Glutamatergic neuron (in vitro differentiated cells): Measurements from ENCODE around the gene GSTA1. TPM values are rescaled to one million over a fixed set of nuclear protein-coding genes. Genes with fewer than 3 reads are reported as not detected.

Experiments
- DNase-seq: peaks from one replicate; pipeline ENCODE4 v3.0.0; 2022
- H3K27ac Mint-ChIP-seq: one replicate; pipeline ENCODE4 v1.8.0; 2020; ENCODE audit warnings: mild to moderate bottlenecking, mixed read lengths, inconsistent platforms; ENCODE audit not compliant: unreplicated experiment
- H3K27me3 Mint-ChIP-seq: one replicate; pipeline ENCODE4 v1.8.0; 2020; ENCODE audit warnings: mild to moderate bottlenecking, moderate library complexity, mixed read lengths, inconsistent platforms; ENCODE audit not compliant: unreplicated experiment
- H3K36me3 Mint-ChIP-seq: one replicate; pipeline ENCODE4 v1.8.0; 2020; ENCODE audit warnings: mild to moderate bottlenecking, mixed read lengths, inconsistent platforms; ENCODE audit not compliant: unreplicated experiment
- H3K4me1 Mint-ChIP-seq: one replicate; pipeline ENCODE4 v1.8.0; 2020; ENCODE audit warnings: mild to moderate bottlenecking, low read depth, mixed read lengths, inconsistent platforms; ENCODE audit not compliant: unreplicated experiment
- H3K4me3 Mint-ChIP-seq: one replicate; pipeline ENCODE4 v1.8.0; 2020; ENCODE audit warnings: mild to moderate bottlenecking, mixed read lengths, inconsistent platforms; ENCODE audit not compliant: unreplicated experiment
- H3K9me3 Mint-ChIP-seq: one replicate; pipeline ENCODE4 v1.8.0; 2020; ENCODE audit warnings: mild to moderate bottlenecking, moderate library complexity, mixed read lengths, inconsistent platforms; ENCODE audit not compliant: unreplicated experiment
- total RNA-seq: library from RNA; stranded (reverse); fragmentation: NEBNext Ultra II Directional; extraction: Animal tissue kit (Norgen Biotek cat#: 25700); gene quantifications from one replicate; pipeline ENCODE4 v1.2.1, GENCODE V29; 2021; ENCODE audit not compliant: unreplicated experiment
- TF ChIP-seq, protein P1 (sequence below): fragments of 200-600 bp; sonication (generic); IDR thresholded peaks from one replicate; pipeline ENCODE4 v1.5.0; 2021; ENCODE audit not compliant: partially characterized antibody, unreplicated experiment

GSTA1 gene
- total RNA-seq, 1 donor from 2014 or later: not detected

DNA sequence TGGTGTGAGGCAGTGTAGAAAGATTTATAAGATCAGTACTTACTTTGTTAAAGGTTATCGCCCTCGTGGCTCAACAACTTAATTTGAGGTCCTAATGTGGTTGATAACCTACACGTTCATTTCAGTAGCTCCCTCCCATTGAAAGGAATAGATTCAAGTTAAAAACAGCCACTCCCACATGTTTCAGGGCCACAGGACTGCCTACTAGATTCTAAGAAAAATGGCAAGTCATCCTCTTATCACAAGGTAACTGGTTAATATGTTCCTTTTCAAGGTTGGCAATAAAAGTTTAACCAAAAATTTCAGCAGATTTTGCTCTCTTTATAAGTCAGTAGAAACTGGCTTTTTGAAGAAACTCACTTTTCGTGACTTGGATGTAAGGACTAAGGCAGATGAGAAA is 57.4 kb downstream of the GSTA1 start:
- Mint-ChIP-seq H3K27ac (no peak overlapping the region), H3K4me3 (no peak overlapping the region), H3K4me1 (no peaks in the 10 kb centered on the region), H3K36me3 (peaks cover 5% of the 10 kb centered on the region), H3K27me3 (no peaks in the 10 kb centered on the region), H3K9me3 (peaks cover 2% of the 10 kb centered on the region)
- no peak for DNase-seq
- TF ChIP-seq, protein P1, sequence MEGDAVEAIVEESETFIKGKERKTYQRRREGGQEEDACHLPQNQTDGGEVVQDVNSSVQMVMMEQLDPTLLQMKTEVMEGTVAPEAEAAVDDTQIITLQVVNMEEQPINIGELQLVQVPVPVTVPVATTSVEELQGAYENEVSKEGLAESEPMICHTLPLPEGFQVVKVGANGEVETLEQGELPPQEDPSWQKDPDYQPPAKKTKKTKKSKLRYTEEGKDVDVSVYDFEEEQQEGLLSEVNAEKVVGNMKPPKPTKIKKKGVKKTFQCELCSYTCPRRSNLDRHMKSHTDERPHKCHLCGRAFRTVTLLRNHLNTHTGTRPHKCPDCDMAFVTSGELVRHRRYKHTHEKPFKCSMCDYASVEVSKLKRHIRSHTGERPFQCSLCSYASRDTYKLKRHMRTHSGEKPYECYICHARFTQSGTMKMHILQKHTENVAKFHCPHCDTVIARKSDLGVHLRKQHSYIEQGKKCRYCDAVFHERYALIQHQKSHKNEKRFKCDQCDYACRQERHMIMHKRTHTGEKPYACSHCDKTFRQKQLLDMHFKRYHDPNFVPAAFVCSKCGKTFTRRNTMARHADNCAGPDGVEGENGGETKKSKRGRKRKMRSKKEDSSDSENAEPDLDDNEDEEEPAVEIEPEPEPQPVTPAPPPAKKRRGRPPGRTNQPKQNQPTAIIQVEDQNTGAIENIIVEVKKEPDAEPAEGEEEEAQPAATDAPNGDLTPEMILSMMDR: no peak

DNA sequence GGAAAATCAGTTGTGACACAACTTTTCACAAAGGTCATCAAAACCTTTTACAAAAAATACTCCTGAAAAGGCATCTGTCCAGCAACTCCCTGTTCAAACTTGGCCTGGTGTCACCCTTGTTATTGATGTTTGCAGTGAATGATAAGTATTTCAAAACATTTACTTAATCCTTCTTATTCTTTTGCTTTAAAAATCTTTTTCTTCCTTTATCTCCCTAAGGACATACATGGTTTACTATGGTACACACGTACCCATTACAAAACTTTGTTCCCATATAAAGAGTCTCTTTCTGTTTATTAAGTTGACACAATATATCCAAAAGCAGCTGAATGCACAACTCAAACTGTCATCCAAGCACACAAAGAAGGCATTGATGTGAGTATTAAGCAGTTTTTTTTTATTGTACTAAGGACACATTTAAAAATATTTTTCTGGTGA is 57.8 kb downstream of the GSTA1 start:
- peaks cover 5% of the 10 kb centered on the region for H3K36me3 Mint-ChIP-seq
- no peak overlapping the region for H3K4me3 Mint-ChIP-seq
- H3K27ac Mint-ChIP-seq: no peak overlapping the region
- no peaks in the 10 kb centered on the region for H3K27me3 Mint-ChIP-seq
- TF ChIP-seq, protein P1: no peak
- DNase-seq: no peak
- H3K9me3 Mint-ChIP-seq: peaks cover 4% of the 10 kb centered on the region
- no peaks in the 10 kb centered on the region for H3K4me1 Mint-ChIP-seq

GRCh38 chr6:52741872-52742271 is 61.7 kb downstream of the GSTA1 start:
- TF ChIP-seq, protein P1: no peak
- Mint-ChIP-seq H3K36me3 (peaks cover 14% of the 10 kb centered on the region), H3K9me3 (peaks cover 4% of the 10 kb centered on the region), H3K27me3 (no peaks in the 10 kb centered on the region), H3K4me1 (no peaks in the 10 kb centered on the region), H3K4me3 (no peak overlapping the region), H3K27ac (no peak overlapping the region)
- DNase-seq: no peak

Other genes starting within 250 kb of the GSTA1 start
- gene TRAM2, start 226.8 kb downstream of the GSTA1 start, total RNA-seq: 16.2 TPM
- 26.3 TPM for gene TMEM14A, start 132.7 kb downstream of the GSTA1 start, total RNA-seq
- not detected for gene GSTA2, start 40.3 kb downstream of the GSTA1 start, total RNA-seq
- gene GSTA5, start 37.0 kb upstream of the GSTA1 start, total RNA-seq: not detected
- not detected for gene GSTA3, start 105.9 kb upstream of the GSTA1 start, total RNA-seq
- 81.1 TPM for gene GSTA4, start 191.5 kb upstream of the GSTA1 start, total RNA-seq